ENCODE results near the gene PARD3B. TPM values are rescaled to one million over a fixed set of nuclear protein-coding genes. Genes with fewer than 3 reads are reported as not detected.

PARD3B gene
- total and polyA plus RNA-seq, 8 donors: 18.5 to 24.6 (median 21.1) TPM

GRCh38 chr2:205563646-205564045 lies 1018.4 kb downstream of the PARD3B start:
- peak; percentile 25 to 55 for TF ChIP-seq CTCF (IDR thresholded peaks at IDR 0.05)
- intact Hi-C loops (cut with DNase I): no loop called here
- DNase-seq: no peak
- peak; percentile 66 for ATAC-seq
- Histone ChIP-seq H3K36me3 (no peaks in the 10 kb centered on the region), H3K27me3 (no peaks in the 10 kb centered on the region), H3K9me3 (no peaks in the 10 kb centered on the region), H3K4me1 (no peaks in the 10 kb centered on the region), H3K4me3 (no peak overlapping the region), H3K27ac (no peak overlapping the region)

GRCh38 chr2:205564346-205565141 lies 1019.3 kb downstream of the PARD3B start:
- H3K27me3 ChIP-seq: no peaks in the 10 kb centered on the region
- ATAC-seq (no peak), DNase-seq (no peak)
- TF ChIP-seq CTCF (IDR thresholded peaks at IDR 0.05): no peak
- intact Hi-C loops (cut with DNase I): no loop called here
- H3K4me1 ChIP-seq: no peaks in the 10 kb centered on the region
- no peaks in the 10 kb centered on the region for H3K36me3 ChIP-seq
- no peak overlapping the region for H3K4me3 ChIP-seq
- no peak overlapping the region for H3K27ac ChIP-seq
- H3K9me3 ChIP-seq: no peaks in the 10 kb centered on the region

- ATAC-seq: no peak
- intact Hi-C loops (cut with DNase I): no loop called here
- no peaks in the 10 kb centered on the region for H3K4me1 ChIP-seq
- H3K36me3 ChIP-seq: no peaks in the 10 kb centered on the region
- DNase-seq: no peak
- no peak overlapping the region for H3K27ac ChIP-seq
- H3K4me3 ChIP-seq: no peak overlapping the region
- no peak for TF ChIP-seq CTCF (IDR thresholded peaks at IDR 0.05)
- no peaks in the 10 kb centered on the region for H3K9me3 ChIP-seq
- H3K27me3 ChIP-seq: no peaks in the 10 kb centered on the region
Observed at GRCh38 chr2:205565142-205565522, 1019.9 kb downstream of the PARD3B start.

- intact Hi-C loops (cut with DNase I): no loop called here
- Histone ChIP-seq H3K36me3 (no peaks in the 10 kb centered on the region), H3K4me3 (no peak overlapping the region), H3K4me1 (no peaks in the 10 kb centered on the region), H3K27me3 (no peaks in the 10 kb centered on the region), H3K9me3 (no peaks in the 10 kb centered on the region), H3K27ac (no peak overlapping the region)
- no peak for DNase-seq
- ATAC-seq: no peak
- no peak for TF ChIP-seq CTCF (IDR thresholded peaks at IDR 0.05)
Observed at GRCh38 chr2:205566606-205567168, 1021.4 kb downstream of the PARD3B start.

GRCh38 chr2:205568620-205569019 lies 1023.3 kb downstream of the PARD3B start:
- no peaks in the 10 kb centered on the region for H3K27me3 ChIP-seq
- no peaks in the 10 kb centered on the region for H3K36me3 ChIP-seq
- H3K9me3 ChIP-seq: no peaks in the 10 kb centered on the region
- intact Hi-C loops (cut with DNase I): no loop called here
- DNase-seq (no peak), ATAC-seq (no peak)
- H3K4me1 ChIP-seq: no peaks in the 10 kb centered on the region
- TF ChIP-seq CTCF (IDR thresholded peaks at IDR 0.05): no peak
- no peak overlapping the region for H3K4me3 ChIP-seq
- H3K27ac ChIP-seq: no peak overlapping the region
